Keratinocyte (primary cell): ENCODE data around the gene ZNF689.

ENCODE experiments used
- EZH2 ChIP-seq: IDR thresholded peaks from one replicate; pipeline ENCODE4 v1.6.1; 2012; ENCODE audit warnings: inconsistent platforms, mild to moderate bottlenecking, low read length, moderate library complexity
- TF ChIP-seq, protein P1 (sequence below), 3 experiments: IDR thresholded peaks in 1 of 3; conservative IDR thresholded peaks in 1 of 3; optimal IDR thresholded peaks in 1 of 3; 2 replicates in 2 of 3; 3 replicates in 1 of 3; pipeline versions ENCODE3 to v1.5.1; 2011; ENCODE audit warnings: low read length in 3 of 3, mild to moderate bottlenecking in 3 of 3, moderate library complexity in 2 of 3, control low read depth in 1 of 3, inconsistent platforms in 1 of 3; ENCODE audit not compliant: insufficient read depth in 2 of 3; ENCODE audit errors: extremely low read depth in 1 of 3

DNA sequence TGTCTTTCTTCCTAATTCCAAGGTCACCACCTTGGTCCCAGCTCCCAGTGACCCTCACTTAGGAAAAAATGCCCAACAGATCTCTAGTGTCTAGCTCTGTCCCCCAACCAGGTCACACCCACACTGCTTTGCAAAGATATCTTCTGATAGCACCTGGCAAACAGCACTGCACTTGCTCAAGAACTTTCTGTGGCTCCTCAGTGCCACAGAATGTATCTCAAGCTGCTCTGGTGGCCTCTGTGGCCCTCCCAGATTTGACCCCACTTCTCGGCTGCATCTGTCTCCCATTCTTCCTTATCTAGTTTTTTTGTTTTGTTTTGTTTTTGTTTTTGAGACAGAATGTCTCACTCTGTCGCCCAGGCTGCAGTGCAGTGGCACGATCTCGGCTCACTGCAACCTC is 43.7 kb downstream of the ZNF689 start:
- TF ChIP-seq, protein P1, sequence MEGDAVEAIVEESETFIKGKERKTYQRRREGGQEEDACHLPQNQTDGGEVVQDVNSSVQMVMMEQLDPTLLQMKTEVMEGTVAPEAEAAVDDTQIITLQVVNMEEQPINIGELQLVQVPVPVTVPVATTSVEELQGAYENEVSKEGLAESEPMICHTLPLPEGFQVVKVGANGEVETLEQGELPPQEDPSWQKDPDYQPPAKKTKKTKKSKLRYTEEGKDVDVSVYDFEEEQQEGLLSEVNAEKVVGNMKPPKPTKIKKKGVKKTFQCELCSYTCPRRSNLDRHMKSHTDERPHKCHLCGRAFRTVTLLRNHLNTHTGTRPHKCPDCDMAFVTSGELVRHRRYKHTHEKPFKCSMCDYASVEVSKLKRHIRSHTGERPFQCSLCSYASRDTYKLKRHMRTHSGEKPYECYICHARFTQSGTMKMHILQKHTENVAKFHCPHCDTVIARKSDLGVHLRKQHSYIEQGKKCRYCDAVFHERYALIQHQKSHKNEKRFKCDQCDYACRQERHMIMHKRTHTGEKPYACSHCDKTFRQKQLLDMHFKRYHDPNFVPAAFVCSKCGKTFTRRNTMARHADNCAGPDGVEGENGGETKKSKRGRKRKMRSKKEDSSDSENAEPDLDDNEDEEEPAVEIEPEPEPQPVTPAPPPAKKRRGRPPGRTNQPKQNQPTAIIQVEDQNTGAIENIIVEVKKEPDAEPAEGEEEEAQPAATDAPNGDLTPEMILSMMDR (optimal IDR thresholded peaks at IDR 0.05 in 1 of 3, IDR thresholded peaks at IDR 0.05 in 1 of 3, conservative IDR thresholded peaks at IDR 0.05 in 1 of 3; ENCODE audit: extremely low read depth in 1 of 3, insufficient read depth in 2 of 3, low read length in 3 of 3), result no peak
- TF ChIP-seq EZH2, result no peak
